AG09309 (cell line): ENCODE data around the gene RFXAP.

Experiments
- DNase-seq: peaks from one replicate; pipeline ENCODE4 v3.0.0-alpha.2; 2010; ENCODE audit warnings: low read depth
- H3K4me3 ChIP-seq: 2 replicates; pipeline ENCODE4 v1.5.1; 2011; ENCODE audit warnings: mild to moderate bottlenecking, low read depth, low read length, moderate library complexity; ENCODE audit not compliant: control insufficient read depth
- TF ChIP-seq, protein P1 (sequence below): IDR thresholded peaks from 2 replicates; pipeline ENCODE4 v1.5.1; 2011; ENCODE audit warnings: mild to moderate bottlenecking, low read depth, low read length, inconsistent platforms; ENCODE audit not compliant: insufficient read depth, control insufficient read depth; ENCODE audit errors: missing control alignments

Gene RFXAP

GRCh38 chr13:36858290-36858689, 39.3 kb downstream of the RFXAP start:
- peak; percentile 10 for DNase-seq
- H3K4me3 ChIP-seq, result no peak overlapping the region
- TF ChIP-seq, protein P1, sequence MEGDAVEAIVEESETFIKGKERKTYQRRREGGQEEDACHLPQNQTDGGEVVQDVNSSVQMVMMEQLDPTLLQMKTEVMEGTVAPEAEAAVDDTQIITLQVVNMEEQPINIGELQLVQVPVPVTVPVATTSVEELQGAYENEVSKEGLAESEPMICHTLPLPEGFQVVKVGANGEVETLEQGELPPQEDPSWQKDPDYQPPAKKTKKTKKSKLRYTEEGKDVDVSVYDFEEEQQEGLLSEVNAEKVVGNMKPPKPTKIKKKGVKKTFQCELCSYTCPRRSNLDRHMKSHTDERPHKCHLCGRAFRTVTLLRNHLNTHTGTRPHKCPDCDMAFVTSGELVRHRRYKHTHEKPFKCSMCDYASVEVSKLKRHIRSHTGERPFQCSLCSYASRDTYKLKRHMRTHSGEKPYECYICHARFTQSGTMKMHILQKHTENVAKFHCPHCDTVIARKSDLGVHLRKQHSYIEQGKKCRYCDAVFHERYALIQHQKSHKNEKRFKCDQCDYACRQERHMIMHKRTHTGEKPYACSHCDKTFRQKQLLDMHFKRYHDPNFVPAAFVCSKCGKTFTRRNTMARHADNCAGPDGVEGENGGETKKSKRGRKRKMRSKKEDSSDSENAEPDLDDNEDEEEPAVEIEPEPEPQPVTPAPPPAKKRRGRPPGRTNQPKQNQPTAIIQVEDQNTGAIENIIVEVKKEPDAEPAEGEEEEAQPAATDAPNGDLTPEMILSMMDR, result peak; percentile 53

DNA sequence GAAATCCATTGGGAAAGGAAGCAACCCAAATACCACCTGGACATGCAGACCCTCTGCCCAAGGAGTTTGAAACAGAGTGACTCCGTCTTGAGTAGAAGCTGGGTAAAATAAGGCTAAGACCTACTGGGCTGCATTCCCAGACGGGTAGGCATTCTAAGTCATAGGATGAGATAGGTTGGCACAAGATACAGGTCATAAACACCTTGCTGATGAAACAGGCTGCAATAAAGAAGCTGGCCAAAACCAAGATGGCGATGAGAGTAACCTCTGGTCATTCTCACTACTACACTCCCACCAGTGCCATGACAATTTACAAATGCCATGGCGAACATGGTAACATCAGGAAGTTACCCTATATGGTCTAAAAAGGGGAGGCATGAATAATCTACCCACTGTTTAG, 40.2 kb downstream of the RFXAP start:
- TF ChIP-seq, protein P1, result no peak
- H3K4me3 ChIP-seq, result no peak overlapping the region
- DNase-seq, result no peak

GRCh38 chr13:36862002-36862685, 43.1 kb downstream of the RFXAP start:
- no peak for DNase-seq
- no peak overlapping the region for H3K4me3 ChIP-seq
- TF ChIP-seq, protein P1, result no peak

DNA sequence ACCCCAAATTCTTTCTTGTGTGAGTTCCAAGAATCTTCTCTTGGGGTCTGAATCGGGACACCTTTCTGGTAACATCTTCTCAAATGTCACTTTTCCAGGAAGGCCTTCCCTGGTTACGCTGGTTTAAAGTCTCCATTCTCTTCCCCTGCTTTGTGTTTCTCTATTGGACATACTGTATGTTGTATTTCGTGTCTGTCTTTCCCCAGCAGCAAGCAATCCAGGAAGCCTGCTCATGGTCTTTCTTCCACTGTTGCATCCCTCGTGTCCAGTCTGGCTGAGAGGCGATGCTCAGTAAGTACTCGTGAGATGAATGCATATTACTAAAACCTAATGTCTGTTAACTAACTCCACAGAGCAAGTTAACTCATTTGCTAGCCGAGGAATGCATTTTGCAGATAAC, 43.7 kb downstream of the RFXAP start:
- no peak for DNase-seq
- H3K4me3 ChIP-seq, result no peak overlapping the region
- TF ChIP-seq, protein P1, result no peak

DNA sequence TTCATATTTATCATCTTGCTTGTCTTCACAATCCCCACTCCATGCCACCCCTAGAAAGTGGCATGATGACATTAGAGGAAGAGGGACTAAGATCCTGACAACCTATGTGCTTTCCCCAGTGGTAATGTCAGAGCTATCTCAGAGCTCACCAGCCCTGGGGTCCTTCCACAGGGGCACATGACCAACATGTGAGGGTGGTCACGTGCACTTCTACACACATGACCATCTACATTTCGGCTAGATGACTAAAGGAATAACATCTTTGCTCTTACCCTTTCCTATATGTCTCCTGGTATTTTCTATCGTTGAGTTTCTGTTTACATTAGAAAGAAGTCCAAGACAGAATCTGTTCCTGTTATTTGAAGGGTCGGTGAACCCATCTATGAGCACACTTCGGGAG, 46.2 kb downstream of the RFXAP start:
- H3K4me3 ChIP-seq, result no peak overlapping the region
- DNase-seq, result no peak
- TF ChIP-seq, protein P1, result no peak

GRCh38 chr13:36866232-36866631, 47.2 kb downstream of the RFXAP start:
- no peak overlapping the region for H3K4me3 ChIP-seq
- no peak for DNase-seq
- TF ChIP-seq, protein P1, result no peak

DNA sequence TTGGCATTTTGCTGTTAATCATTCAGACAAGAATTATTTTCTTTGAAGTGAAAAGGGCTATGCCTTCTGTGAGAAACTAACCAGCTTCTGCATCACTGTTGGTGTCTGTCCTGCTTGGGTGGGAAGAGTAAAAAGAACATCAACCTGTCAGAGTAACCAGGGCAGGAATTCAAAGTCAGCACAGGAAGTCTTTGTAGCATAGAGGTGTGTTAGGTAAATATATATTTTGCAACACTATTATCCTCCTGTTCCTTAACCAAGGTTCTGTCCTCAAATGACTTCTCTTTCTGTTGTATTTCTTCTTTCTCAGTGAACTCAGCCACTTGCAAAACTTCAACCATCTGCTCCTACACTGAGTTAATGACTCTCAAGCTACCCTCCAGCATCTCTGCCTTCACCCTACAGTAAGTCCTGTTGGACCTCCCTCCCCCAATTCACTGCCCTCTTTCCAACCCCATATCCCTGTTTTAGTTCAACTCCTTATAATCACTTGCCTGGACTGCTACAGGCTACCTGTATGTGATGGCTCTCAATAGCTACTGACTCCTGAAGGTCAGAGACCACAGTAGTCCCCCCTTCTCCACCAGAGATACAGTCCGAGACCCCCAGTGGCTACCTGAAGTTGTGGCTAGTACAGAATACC, 51.1 kb downstream of the RFXAP start:
- no peak overlapping the region for H3K4me3 ChIP-seq
- no peak for DNase-seq
- TF ChIP-seq, protein P1, result no peak
